ENCODE results near the gene DNAAF1. TPM values are rescaled to one million over a fixed set of nuclear protein-coding genes. Genes with fewer than 3 reads are reported as not detected.

DNAAF1 gene
- total RNA-seq, 2 experiments from 2014 or later, result 0.25 TPM; not detected in 1

Other genes with a start within 250 kb of the DNAAF1 start
- gene MLYCD, start 246.2 kb upstream of the DNAAF1 start, total RNA-seq, result 1 to 10 TPM; 5.3 TPM
- under 1 TPM; 0.48 to 0.77 TPM for gene OSGIN1, start 192.1 kb upstream of the DNAAF1 start, total RNA-seq
- not detected for gene NECAB2, start 177.1 kb upstream of the DNAAF1 start, total RNA-seq
- gene SLC38A8, start 102.5 kb upstream of the DNAAF1 start, total RNA-seq, result not detected
- 10 to 100 TPM; 57.3 to 61.9 TPM for gene MBTPS1, start 28.4 kb upstream of the DNAAF1 start, total RNA-seq
- 10 to 100 TPM in 1 of 2 experiments, 1 to 10 TPM in 1; 8.8 to 10.6 TPM for gene HSDL1, start 131 bp upstream of the DNAAF1 start, total RNA-seq
- gene TAF1C, start 41.7 kb downstream of the DNAAF1 start, total RNA-seq, result 10 to 100 TPM; 52.1 to 60.8 TPM
- not detected for gene ADAD2, start 45.8 kb downstream of the DNAAF1 start, total RNA-seq
- not detected for gene KCNG4, start 94.7 kb downstream of the DNAAF1 start, total RNA-seq
- not detected for gene WFDC1, start 149.6 kb downstream of the DNAAF1 start, total RNA-seq
- not detected for gene ATP2C2, start 223.2 kb downstream of the DNAAF1 start, total RNA-seq